ENCODE measurements around the gene TEAD4.

DNA sequence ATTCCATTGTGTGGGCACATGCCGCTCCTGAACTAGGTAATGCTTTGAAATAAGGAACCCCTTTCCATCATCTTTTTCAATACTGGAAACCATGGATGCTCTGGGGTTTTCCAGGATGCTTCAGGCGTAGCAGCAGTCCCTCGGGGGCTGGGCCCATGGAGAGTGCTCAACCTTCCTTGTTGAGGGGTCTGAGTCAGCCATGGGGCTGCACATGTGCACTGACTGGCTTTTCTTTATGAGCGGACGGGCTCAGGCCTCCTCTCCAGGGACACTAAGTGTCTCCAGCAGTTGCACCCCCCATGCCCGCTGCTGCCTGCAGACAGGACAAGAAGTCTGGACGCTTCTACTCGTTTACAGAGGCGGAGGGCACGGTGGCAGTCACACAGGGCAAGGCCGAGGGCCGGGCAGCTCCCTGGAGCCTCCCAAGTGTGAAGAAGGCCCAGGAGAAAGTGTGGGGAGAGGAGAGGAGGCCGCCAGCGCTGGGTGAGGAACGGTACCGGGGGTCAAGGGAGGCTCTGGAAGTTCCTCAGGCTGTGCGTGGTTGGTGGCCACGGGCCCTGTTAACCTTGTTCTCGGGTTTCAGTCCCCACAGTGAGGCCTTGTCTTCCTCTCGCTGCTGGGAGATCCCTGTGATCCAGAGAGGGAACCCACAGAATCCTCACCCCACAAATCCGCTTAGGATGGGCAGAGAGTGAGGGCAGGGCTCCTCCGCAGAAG, 51.2 kb downstream of the TEAD4 start:
- TF ChIP-seq, protein P1, sequence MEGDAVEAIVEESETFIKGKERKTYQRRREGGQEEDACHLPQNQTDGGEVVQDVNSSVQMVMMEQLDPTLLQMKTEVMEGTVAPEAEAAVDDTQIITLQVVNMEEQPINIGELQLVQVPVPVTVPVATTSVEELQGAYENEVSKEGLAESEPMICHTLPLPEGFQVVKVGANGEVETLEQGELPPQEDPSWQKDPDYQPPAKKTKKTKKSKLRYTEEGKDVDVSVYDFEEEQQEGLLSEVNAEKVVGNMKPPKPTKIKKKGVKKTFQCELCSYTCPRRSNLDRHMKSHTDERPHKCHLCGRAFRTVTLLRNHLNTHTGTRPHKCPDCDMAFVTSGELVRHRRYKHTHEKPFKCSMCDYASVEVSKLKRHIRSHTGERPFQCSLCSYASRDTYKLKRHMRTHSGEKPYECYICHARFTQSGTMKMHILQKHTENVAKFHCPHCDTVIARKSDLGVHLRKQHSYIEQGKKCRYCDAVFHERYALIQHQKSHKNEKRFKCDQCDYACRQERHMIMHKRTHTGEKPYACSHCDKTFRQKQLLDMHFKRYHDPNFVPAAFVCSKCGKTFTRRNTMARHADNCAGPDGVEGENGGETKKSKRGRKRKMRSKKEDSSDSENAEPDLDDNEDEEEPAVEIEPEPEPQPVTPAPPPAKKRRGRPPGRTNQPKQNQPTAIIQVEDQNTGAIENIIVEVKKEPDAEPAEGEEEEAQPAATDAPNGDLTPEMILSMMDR (IDR thresholded peaks at IDR 0.05): no peak
- no peak for TF ChIP-seq EZH2 (IDR thresholded peaks at IDR 0.05; ENCODE audit: borderline replicate concordance, insufficient read depth, low read depth, low read length, poor library complexity, severe bottlenecking)

All from B cell (primary cell).